ENCODE data around the gene HNRNPLL. TPM values are rescaled to one million over a fixed set of nuclear protein-coding genes. Genes with fewer than 3 reads are reported as not detected.

The HNRNPLL gene
- total RNA-seq, 1 experiment from 2014 or later: 43.2 TPM

GRCh38 chr2:38621018-38621417, 18.3 kb upstream of the HNRNPLL start:
- POLR2A ChIA-PET: no interaction called here
- ATAC-seq: no peak
- no peak overlapping the region for H3K9ac ChIP-seq (ENCODE audit: low read length)
- H3K27me3 ChIP-seq (ENCODE audit: insufficient read depth, low read length): no peaks in the 10 kb centered on the region
- intact Hi-C loops (cut with micrococcal nuclease): no loop called here
- no peaks in the 10 kb centered on the region for H3K9me2 ChIP-seq (ENCODE audit: insufficient read depth)
- RAD21 ChIA-PET (ENCODE audit: low non-redundant PET in 1 of 2, low total read pairs in 2 of 2, uncharacterized antibody in 2 of 2, unreplicated experiment in 2 of 2): no interaction called here
- H3K9me3 ChIP-seq (ENCODE audit: control insufficient read depth in 1 of 2, insufficient read depth in 1 of 2, low read depth in 1 of 2, low read length in 2 of 2): no peaks in the 10 kb centered on the region
- H3K4me2 ChIP-seq (ENCODE audit: low read length): no peak overlapping the region
- no peaks in the 10 kb centered on the region for H3K4me1 ChIP-seq (ENCODE audit: control insufficient read depth in 1 of 2, insufficient read depth in 2 of 2, low read length in 2 of 2)
- TF ChIP-seq RAD21 (IDR thresholded peaks at IDR 0.05; ENCODE audit: low read depth): no peak
- no peak for TF ChIP-seq FOSL1 (IDR thresholded peaks at IDR 0.05; ENCODE audit: low read depth)
- TF ChIP-seq, protein P1, sequence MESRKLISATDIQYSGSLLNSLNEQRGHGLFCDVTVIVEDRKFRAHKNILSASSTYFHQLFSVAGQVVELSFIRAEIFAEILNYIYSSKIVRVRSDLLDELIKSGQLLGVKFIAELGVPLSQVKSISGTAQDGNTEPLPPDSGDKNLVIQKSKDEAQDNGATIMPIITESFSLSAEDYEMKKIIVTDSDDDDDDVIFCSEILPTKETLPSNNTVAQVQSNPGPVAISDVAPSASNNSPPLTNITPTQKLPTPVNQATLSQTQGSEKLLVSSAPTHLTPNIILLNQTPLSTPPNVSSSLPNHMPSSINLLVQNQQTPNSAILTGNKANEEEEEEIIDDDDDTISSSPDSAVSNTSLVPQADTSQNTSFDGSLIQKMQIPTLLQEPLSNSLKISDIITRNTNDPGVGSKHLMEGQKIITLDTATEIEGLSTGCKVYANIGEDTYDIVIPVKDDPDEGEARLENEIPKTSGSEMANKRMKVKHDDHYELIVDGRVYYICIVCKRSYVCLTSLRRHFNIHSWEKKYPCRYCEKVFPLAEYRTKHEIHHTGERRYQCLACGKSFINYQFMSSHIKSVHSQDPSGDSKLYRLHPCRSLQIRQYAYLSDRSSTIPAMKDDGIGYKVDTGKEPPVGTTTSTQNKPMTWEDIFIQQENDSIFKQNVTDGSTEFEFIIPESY (IDR thresholded peaks at IDR 0.05; ENCODE audit: extremely low read depth, insufficient replicate concordance, low read length): no peak
- TF ChIP-seq, protein P2, sequence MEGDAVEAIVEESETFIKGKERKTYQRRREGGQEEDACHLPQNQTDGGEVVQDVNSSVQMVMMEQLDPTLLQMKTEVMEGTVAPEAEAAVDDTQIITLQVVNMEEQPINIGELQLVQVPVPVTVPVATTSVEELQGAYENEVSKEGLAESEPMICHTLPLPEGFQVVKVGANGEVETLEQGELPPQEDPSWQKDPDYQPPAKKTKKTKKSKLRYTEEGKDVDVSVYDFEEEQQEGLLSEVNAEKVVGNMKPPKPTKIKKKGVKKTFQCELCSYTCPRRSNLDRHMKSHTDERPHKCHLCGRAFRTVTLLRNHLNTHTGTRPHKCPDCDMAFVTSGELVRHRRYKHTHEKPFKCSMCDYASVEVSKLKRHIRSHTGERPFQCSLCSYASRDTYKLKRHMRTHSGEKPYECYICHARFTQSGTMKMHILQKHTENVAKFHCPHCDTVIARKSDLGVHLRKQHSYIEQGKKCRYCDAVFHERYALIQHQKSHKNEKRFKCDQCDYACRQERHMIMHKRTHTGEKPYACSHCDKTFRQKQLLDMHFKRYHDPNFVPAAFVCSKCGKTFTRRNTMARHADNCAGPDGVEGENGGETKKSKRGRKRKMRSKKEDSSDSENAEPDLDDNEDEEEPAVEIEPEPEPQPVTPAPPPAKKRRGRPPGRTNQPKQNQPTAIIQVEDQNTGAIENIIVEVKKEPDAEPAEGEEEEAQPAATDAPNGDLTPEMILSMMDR (IDR thresholded peaks at IDR 0.05 in 2 of 3, conservative IDR thresholded peaks at IDR 0.05 in 1 of 3; ENCODE audit: borderline replicate concordance in 1 of 3, insufficient read depth in 1 of 3, low read depth in 2 of 3, low read length in 2 of 3): no peak
- no peak for TF ChIP-seq SIN3A (IDR thresholded peaks at IDR 0.05; ENCODE audit: low read depth)
- TF ChIP-seq SP1 (IDR thresholded peaks at IDR 0.05; ENCODE audit: low read depth): no peak
- no peak for TF ChIP-seq ELF1 (IDR thresholded peaks at IDR 0.05; ENCODE audit: borderline replicate concordance, low read depth)
- TF ChIP-seq, protein P3, sequence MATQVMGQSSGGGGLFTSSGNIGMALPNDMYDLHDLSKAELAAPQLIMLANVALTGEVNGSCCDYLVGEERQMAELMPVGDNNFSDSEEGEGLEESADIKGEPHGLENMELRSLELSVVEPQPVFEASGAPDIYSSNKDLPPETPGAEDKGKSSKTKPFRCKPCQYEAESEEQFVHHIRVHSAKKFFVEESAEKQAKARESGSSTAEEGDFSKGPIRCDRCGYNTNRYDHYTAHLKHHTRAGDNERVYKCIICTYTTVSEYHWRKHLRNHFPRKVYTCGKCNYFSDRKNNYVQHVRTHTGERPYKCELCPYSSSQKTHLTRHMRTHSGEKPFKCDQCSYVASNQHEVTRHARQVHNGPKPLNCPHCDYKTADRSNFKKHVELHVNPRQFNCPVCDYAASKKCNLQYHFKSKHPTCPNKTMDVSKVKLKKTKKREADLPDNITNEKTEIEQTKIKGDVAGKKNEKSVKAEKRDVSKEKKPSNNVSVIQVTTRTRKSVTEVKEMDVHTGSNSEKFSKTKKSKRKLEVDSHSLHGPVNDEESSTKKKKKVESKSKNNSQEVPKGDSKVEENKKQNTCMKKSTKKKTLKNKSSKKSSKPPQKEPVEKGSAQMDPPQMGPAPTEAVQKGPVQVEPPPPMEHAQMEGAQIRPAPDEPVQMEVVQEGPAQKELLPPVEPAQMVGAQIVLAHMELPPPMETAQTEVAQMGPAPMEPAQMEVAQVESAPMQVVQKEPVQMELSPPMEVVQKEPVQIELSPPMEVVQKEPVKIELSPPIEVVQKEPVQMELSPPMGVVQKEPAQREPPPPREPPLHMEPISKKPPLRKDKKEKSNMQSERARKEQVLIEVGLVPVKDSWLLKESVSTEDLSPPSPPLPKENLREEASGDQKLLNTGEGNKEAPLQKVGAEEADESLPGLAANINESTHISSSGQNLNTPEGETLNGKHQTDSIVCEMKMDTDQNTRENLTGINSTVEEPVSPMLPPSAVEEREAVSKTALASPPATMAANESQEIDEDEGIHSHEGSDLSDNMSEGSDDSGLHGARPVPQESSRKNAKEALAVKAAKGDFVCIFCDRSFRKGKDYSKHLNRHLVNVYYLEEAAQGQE (IDR thresholded peaks at IDR 0.05; ENCODE audit: low read depth): no peak
- TF ChIP-seq ZFX (IDR thresholded peaks at IDR 0.05): no peak
- no peak for TF ChIP-seq CBX3 (IDR thresholded peaks at IDR 0.05; ENCODE audit: low read depth)
- no peaks in the 10 kb centered on the region for H3K79me2 ChIP-seq (ENCODE audit: insufficient read depth, low read length)
- H3K36me3 ChIP-seq (ENCODE audit: control insufficient read depth in 1 of 2, insufficient read depth in 2 of 2, low read length in 2 of 2): no peaks in the 10 kb centered on the region
- no peak overlapping the region for H2AFZ ChIP-seq (ENCODE audit: low read depth, low read length, poor library complexity, severe bottlenecking)
- no TSS peak for BruUV-seq (replicated peaks)
- no peak overlapping the region for H3K27ac ChIP-seq (ENCODE audit: low read depth, low read length)
- CTCF ChIA-PET: no interaction called here
- DNase-seq (ENCODE audit: low read depth, low spot score): no peak
- H3K4me3 ChIP-seq (replicated peaks in 1 of 2; ENCODE audit: low read depth in 1 of 2, low read length in 2 of 2): no peak overlapping the region
- no peaks in the 10 kb centered on the region for H4K20me1 ChIP-seq (ENCODE audit: insufficient read depth)
